ENCODE measurements around the gene SHISA7. TPM values are rescaled to one million over a fixed set of nuclear protein-coding genes. Genes with fewer than 3 reads are reported as not detected.
"Not testable (repeated sequence)": the region's sequence is repeated elsewhere in the genome, so short reads cannot be mapped to it uniquely, and the experiment has no call there.

SHISA7 gene
- total RNA-seq, 1 donor from 2014 or later, result not detected

DNA sequence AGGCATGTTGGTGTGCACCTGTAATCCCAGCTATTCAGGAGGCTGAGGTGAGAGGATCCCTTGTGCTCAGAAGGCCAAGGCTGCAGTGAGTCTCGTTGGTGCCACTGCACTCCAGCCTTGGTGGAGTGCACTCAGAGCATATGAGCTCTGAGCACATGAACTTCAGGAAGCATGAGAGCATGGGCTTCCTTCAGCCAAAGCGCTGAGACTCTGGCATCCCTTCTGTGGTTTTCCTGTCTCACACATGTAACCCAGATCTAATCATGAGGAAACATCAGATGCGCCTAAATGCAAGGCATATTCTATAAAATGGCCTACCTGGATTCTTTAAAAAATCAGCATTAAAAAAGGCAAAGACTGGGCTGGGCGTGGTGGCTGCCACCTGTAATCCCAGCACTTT, 21.8 kb downstream of the SHISA7 start:
- H3K4me1 ChIP-seq (ENCODE audit: control insufficient read depth in 3 of 3, insufficient read depth in 3 of 3, low read length in 3 of 3); H3K36me3 ChIP-seq (ENCODE audit: control insufficient read depth in 3 of 3, insufficient read depth in 3 of 3, low read length in 3 of 3); H3K4me3 ChIP-seq (ENCODE audit: low read length in 3 of 3); H3K9ac ChIP-seq (ENCODE audit: low read depth in 1 of 3, low read length in 3 of 3); H3K9me3 ChIP-seq (ENCODE audit: control insufficient read depth in 3 of 3, low read length in 3 of 3); H3K27ac ChIP-seq (ENCODE audit: low read depth, low read length): not testable (repeated sequence)
- peaks cover 10 to 22% (median 20%) of the 10 kb centered on the region in 3 donors for H3K27me3 ChIP-seq (ENCODE audit: control insufficient read depth in 3 of 3, insufficient read depth in 3 of 3, low read length in 3 of 3)

DNA sequence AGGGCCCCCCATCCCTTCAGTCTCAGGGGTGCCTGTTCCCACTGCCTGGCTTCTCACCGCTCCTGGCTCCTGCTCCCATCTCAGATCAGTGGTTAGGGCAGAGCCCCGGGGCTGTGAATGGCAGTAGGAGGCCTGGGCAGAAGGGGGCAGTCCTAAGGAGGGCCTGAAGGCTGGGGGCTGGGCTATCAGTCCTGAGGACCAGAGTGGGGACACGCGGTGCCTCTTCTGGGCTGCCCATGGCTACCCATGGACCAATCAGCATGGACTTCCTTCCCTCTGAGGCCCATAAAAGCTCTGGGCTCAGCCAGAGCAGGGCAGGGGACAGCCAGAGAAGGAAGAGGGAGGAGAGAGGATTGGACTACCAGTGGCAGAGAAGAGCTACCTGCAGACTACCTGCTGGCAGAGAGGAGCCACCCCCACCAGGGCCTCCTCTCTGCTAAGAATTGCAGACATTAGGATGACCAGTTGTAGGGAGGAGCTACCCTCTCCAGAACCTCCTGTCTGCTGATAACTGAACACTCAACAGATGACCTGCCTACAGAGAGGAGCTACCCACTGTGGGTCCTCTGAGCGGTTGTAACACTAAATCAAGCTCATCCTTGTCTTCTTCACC, 23.4 kb downstream of the SHISA7 start:
- Histone ChIP-seq H3K9me3 (ENCODE audit: control insufficient read depth in 3 of 3, low read length in 3 of 3) (no peaks in the 10 kb centered on the region), H3K27ac (ENCODE audit: low read depth, low read length) (no peak overlapping the region), H3K27me3 (ENCODE audit: control insufficient read depth in 3 of 3, insufficient read depth in 3 of 3, low read length in 3 of 3) (peaks cover 8 to 20% (median 20%) of the 10 kb centered on the region in 3 donors), H3K36me3 (ENCODE audit: control insufficient read depth in 3 of 3, insufficient read depth in 3 of 3, low read length in 3 of 3) (no peaks in the 10 kb centered on the region), H3K4me1 (ENCODE audit: control insufficient read depth in 3 of 3, insufficient read depth in 3 of 3, low read length in 3 of 3) (no peaks in the 10 kb centered on the region), H3K4me3 (ENCODE audit: low read length in 3 of 3) (no peak overlapping the region), H3K9ac (ENCODE audit: low read depth in 1 of 3, low read length in 3 of 3) (no peak overlapping the region)

DNA sequence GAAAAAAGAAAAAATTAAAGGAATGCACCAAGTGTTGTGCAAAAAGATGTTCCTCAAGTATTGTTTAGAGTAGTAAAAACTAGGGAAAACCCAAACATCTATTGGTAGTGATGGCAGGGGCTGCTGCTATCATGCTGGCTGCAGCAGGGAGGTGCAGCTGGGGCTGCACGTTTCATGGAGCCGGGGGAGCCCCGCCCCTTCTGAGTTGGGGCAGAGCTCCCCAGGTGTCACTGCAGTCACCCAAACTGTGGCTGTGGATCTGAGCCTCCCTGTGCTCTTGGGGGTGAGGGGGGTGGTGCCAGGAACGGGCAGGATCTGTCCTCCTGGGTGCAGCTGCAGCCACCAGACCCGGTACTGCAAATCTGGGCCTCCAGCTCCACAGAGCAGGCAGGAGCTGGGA, 24.0 kb downstream of the SHISA7 start:
- no peak overlapping the region for H3K4me3 ChIP-seq (ENCODE audit: low read length in 3 of 3)
- H3K9me3 ChIP-seq (ENCODE audit: control insufficient read depth in 3 of 3, low read length in 3 of 3), result no peaks in the 10 kb centered on the region
- no peak overlapping the region for H3K9ac ChIP-seq (ENCODE audit: low read depth in 1 of 3, low read length in 3 of 3)
- H3K27ac ChIP-seq (ENCODE audit: low read depth, low read length), result no peak overlapping the region
- H3K27me3 ChIP-seq (ENCODE audit: control insufficient read depth in 3 of 3, insufficient read depth in 3 of 3, low read length in 3 of 3), result peaks cover 7 to 17% (median 16%) of the 10 kb centered on the region in 3 donors
- no peaks in the 10 kb centered on the region for H3K4me1 ChIP-seq (ENCODE audit: control insufficient read depth in 3 of 3, insufficient read depth in 3 of 3, low read length in 3 of 3)
- H3K36me3 ChIP-seq (ENCODE audit: control insufficient read depth in 3 of 3, insufficient read depth in 3 of 3, low read length in 3 of 3), result no peaks in the 10 kb centered on the region

- Histone ChIP-seq H3K9ac (ENCODE audit: low read depth in 1 of 3, low read length in 3 of 3) (no peak overlapping the region), H3K9me3 (ENCODE audit: control insufficient read depth in 3 of 3, low read length in 3 of 3) (no peaks in the 10 kb centered on the region), H3K27ac (ENCODE audit: low read depth, low read length) (no peak overlapping the region), H3K4me1 (ENCODE audit: control insufficient read depth in 3 of 3, insufficient read depth in 3 of 3, low read length in 3 of 3) (no peaks in the 10 kb centered on the region), H3K4me3 (ENCODE audit: low read length in 3 of 3) (no peak overlapping the region), H3K36me3 (ENCODE audit: control insufficient read depth in 3 of 3, insufficient read depth in 3 of 3, low read length in 3 of 3) (no peaks in the 10 kb centered on the region), H3K27me3 (ENCODE audit: control insufficient read depth in 3 of 3, insufficient read depth in 3 of 3, low read length in 3 of 3) (peaks cover 7 to 16% (median 10%) of the 10 kb centered on the region in 3 donors)
Observed at GRCh38 chr19:55418185-55418584, 24.9 kb downstream of the SHISA7 start.

- no peak overlapping the region for H3K27ac ChIP-seq (ENCODE audit: low read depth, low read length)
- H3K4me1 ChIP-seq (ENCODE audit: control insufficient read depth in 3 of 3, insufficient read depth in 3 of 3, low read length in 3 of 3), result peaks cover 11 to 15% (median 15%) of the 10 kb centered on the region in 3 donors
- no peak overlapping the region for H3K4me3 ChIP-seq (ENCODE audit: low read length in 3 of 3)
- H3K9me3 ChIP-seq (ENCODE audit: control insufficient read depth in 3 of 3, low read length in 3 of 3), result no peaks in the 10 kb centered on the region
- H3K36me3 ChIP-seq (ENCODE audit: control insufficient read depth in 3 of 3, insufficient read depth in 3 of 3, low read length in 3 of 3), result peaks cover 0 to 4% (median 2%) of the 10 kb centered on the region in 3 donors
- H3K27me3 ChIP-seq (ENCODE audit: control insufficient read depth in 3 of 3, insufficient read depth in 3 of 3, low read length in 3 of 3), result peaks cover 0 to 5% (median 0%) of the 10 kb centered on the region in 3 donors
- no peak overlapping the region for H3K9ac ChIP-seq (ENCODE audit: low read depth in 1 of 3, low read length in 3 of 3)
Observed at GRCh38 chr19:55410168-55410567, 32.9 kb downstream of the SHISA7 start.

GRCh38 chr19:55409179-55409578, 33.9 kb downstream of the SHISA7 start:
- H3K27me3 ChIP-seq (ENCODE audit: control insufficient read depth in 3 of 3, insufficient read depth in 3 of 3, low read length in 3 of 3); H3K9me3 ChIP-seq (ENCODE audit: control insufficient read depth in 3 of 3, low read length in 3 of 3); H3K27ac ChIP-seq (ENCODE audit: low read depth, low read length); H3K36me3 ChIP-seq (ENCODE audit: control insufficient read depth in 3 of 3, insufficient read depth in 3 of 3, low read length in 3 of 3); H3K9ac ChIP-seq (ENCODE audit: low read depth in 1 of 3, low read length in 3 of 3): not testable (repeated sequence)
- Histone ChIP-seq H3K4me1 (ENCODE audit: control insufficient read depth in 3 of 3, insufficient read depth in 3 of 3, low read length in 3 of 3) (peaks cover 11 to 15% (median 15%) of the 10 kb centered on the region in 3 donors), H3K4me3 (ENCODE audit: low read length in 3 of 3) (peak overlapping the region in 1 of 3 donors; percentile 75)

DNA sequence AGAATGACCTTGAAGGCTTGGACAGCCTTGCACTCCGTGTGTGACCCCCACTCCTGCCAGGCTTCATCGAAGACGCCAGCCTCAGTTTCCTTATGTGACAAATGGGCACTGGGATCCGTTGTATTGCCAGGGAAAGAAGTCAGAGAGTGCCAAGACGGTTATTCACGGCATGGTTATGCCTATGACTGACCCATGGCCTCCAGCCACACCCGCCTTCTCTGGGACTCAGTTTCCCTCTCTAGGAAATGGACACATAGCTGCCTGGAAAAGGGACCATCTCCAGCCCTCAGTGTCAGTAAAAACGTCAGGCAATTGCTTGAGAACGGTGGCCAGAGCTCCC, 34.6 kb downstream of the SHISA7 start:
- Histone ChIP-seq H3K4me1 (ENCODE audit: control insufficient read depth in 3 of 3, insufficient read depth in 3 of 3, low read length in 3 of 3) (peaks cover 11 to 15% (median 15%) of the 10 kb centered on the region in 3 donors), H3K36me3 (ENCODE audit: control insufficient read depth in 3 of 3, insufficient read depth in 3 of 3, low read length in 3 of 3) (peaks cover 0 to 7% (median 5%) of the 10 kb centered on the region in 3 donors), H3K27me3 (ENCODE audit: control insufficient read depth in 3 of 3, insufficient read depth in 3 of 3, low read length in 3 of 3) (peaks cover 0 to 5% (median 0%) of the 10 kb centered on the region in 3 donors), H3K4me3 (ENCODE audit: low read length in 3 of 3) (peak overlapping the region; percentile 75 to 85 (median 79)), H3K27ac (ENCODE audit: low read depth, low read length) (peak overlapping the region; percentile 93), H3K9ac (ENCODE audit: low read depth in 1 of 3, low read length in 3 of 3) (peak overlapping the region; percentile 64 to 70 (median 66)), H3K9me3 (ENCODE audit: control insufficient read depth in 3 of 3, low read length in 3 of 3) (no peaks in the 10 kb centered on the region)

GRCh38 chr19:55407800-55408532, 35.1 kb downstream of the SHISA7 start:
- peaks cover 11 to 15% (median 15%) of the 10 kb centered on the region in 3 donors for H3K4me1 ChIP-seq (ENCODE audit: control insufficient read depth in 3 of 3, insufficient read depth in 3 of 3, low read length in 3 of 3)
- H3K27me3 ChIP-seq (ENCODE audit: control insufficient read depth in 3 of 3, insufficient read depth in 3 of 3, low read length in 3 of 3), result peaks cover 0 to 5% (median 0%) of the 10 kb centered on the region in 3 donors
- H3K27ac ChIP-seq (ENCODE audit: low read depth, low read length), result peak overlapping the region; percentile 93
- H3K36me3 ChIP-seq (ENCODE audit: control insufficient read depth in 3 of 3, insufficient read depth in 3 of 3, low read length in 3 of 3), result peaks cover under 1 to 9% (median 5%) of the 10 kb centered on the region in 3 donors
- peak overlapping the region; percentile 75 to 85 (median 79) for H3K4me3 ChIP-seq (ENCODE audit: low read length in 3 of 3)
- H3K9ac ChIP-seq (ENCODE audit: low read depth in 1 of 3, low read length in 3 of 3), result peak overlapping the region; percentile 66 to 82 (median 70)
- H3K9me3 ChIP-seq (ENCODE audit: control insufficient read depth in 3 of 3, low read length in 3 of 3), result no peaks in the 10 kb centered on the region

DNA sequence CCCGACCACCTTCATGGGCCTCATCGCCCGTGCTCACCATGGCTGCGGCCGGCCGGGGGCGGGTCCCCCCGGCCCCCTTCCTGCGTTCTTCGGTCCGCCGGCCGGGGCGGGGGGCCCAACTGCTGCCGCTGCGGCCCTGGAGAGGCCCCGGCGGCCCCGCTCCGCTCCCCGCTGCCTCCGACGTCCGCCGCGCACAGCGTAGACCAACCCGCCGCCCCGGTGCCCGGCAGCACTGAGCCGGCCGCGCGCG, 35.6 kb downstream of the SHISA7 start, which contains the start of gene UBE2S:
Gene UBE2S, minus strand, starts transcription at position 239 of the 250 bp plus-strand sequence. Its CDS starts 199 bp downstream, at position 40.
- Histone ChIP-seq H3K27ac (ENCODE audit: low read depth, low read length) (peak within 1 kb of the TSS; percentile 93), H3K4me1 (ENCODE audit: control insufficient read depth in 3 of 3, insufficient read depth in 3 of 3, low read length in 3 of 3) (peaks cover 11 to 15% (median 15%) of the 10 kb centered on the region in 3 donors), H3K9ac (ENCODE audit: low read depth in 1 of 3, low read length in 3 of 3) (peak within 1 kb of the TSS; percentile 70 to 82 (median 75)), H3K4me3 (ENCODE audit: low read length in 3 of 3) (peak within 1 kb of the TSS; percentile 75 to 85 (median 79)), H3K36me3 (ENCODE audit: control insufficient read depth in 3 of 3, insufficient read depth in 3 of 3, low read length in 3 of 3) (peaks cover 4 to 12% (median 5%) of the 10 kb centered on the region in 3 donors)
- H3K27me3 ChIP-seq (ENCODE audit: control insufficient read depth in 3 of 3, insufficient read depth in 3 of 3, low read length in 3 of 3); H3K9me3 ChIP-seq (ENCODE audit: control insufficient read depth in 3 of 3, low read length in 3 of 3): not testable (repeated sequence)
